ENCODE data around the gene DNA2.
"Not testable (repeated sequence)": the region's sequence is repeated elsewhere in the genome, so short reads cannot be mapped to it uniquely, and the experiment has no call there.

Gene DNA2

DNA sequence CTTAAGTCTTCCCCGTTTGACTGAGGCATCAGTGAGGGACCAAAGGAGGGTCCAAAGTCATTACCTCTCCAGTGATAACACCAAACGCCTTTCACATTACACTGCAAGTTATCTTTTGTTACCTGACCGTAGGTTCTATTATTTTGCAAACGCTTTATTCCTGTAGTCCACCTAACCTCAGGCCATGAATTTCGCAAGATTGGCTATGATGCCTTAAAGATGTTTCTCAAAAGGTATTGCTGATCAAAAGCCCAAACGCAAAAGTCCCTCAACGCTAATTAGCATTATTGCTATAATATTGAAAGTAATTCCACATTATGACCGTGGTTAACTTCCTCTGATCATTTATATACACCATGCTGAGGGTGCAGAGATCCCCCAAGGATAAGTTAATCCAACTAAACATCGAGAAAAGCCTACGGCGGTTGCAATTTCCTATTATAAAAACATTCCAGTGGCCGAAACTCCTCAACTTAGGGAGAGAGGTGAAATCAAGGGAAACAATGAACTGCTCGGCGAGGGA, 649 bp downstream of the DNA2 start:
- DNase-seq (ENCODE audit: low read depth) = no peak
- TF ChIP-seq, protein P1, sequence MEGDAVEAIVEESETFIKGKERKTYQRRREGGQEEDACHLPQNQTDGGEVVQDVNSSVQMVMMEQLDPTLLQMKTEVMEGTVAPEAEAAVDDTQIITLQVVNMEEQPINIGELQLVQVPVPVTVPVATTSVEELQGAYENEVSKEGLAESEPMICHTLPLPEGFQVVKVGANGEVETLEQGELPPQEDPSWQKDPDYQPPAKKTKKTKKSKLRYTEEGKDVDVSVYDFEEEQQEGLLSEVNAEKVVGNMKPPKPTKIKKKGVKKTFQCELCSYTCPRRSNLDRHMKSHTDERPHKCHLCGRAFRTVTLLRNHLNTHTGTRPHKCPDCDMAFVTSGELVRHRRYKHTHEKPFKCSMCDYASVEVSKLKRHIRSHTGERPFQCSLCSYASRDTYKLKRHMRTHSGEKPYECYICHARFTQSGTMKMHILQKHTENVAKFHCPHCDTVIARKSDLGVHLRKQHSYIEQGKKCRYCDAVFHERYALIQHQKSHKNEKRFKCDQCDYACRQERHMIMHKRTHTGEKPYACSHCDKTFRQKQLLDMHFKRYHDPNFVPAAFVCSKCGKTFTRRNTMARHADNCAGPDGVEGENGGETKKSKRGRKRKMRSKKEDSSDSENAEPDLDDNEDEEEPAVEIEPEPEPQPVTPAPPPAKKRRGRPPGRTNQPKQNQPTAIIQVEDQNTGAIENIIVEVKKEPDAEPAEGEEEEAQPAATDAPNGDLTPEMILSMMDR (conservative IDR thresholded peaks at IDR 0.05; ENCODE audit: low read depth, low read length) = no peak
- H3K4me3 ChIP-seq (ENCODE audit: low read length) = peak overlapping the region; percentile 91

DNA sequence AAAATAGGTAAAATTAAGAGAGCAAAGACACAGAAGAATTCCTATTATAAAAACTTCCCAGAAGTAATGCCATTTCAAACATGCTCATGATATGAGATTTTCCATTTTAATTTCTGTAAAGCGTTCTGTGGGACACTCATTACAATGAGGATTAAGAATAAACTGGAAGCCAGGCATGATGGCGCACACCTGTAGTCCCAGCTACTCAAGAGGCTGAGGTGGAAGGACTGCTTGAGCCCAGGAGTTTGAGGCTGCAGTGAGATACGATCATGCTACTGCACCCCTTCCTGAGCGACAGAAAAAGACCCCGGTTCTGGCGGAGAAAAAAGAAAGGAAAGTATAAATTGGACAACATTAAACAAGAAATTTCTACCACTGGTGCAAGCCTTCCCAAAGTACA, 1.5 kb downstream of the DNA2 start:
- DNase-seq (ENCODE audit: low read depth) = no peak
- H3K4me3 ChIP-seq (ENCODE audit: low read length) = peak overlapping the region; percentile 91
- TF ChIP-seq, protein P1 (conservative IDR thresholded peaks at IDR 0.05; ENCODE audit: low read depth, low read length) = no peak

DNA sequence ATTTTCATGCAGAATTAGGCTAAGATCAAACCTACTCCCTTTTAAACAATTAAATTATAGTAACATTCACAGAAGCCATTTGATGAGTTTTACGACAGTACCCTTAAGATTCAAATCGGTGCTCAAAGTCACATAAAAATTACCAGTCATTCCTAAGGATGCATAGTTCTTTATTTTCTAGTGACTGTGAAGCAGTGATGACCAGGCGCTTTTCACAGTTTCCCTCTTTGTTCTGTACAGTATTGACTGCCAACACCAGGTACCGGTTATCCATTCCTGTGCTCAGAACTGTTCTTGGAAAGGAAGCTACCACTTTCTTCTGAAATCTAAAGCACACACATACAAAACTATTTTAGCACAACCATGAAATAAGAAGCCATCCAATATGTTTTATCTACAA, 1.9 kb downstream of the DNA2 start:
- no peak for DNase-seq (ENCODE audit: low read depth)
- TF ChIP-seq, protein P1 (conservative IDR thresholded peaks at IDR 0.05; ENCODE audit: low read depth, low read length) = no peak
- H3K4me3 ChIP-seq (ENCODE audit: low read length) = no peak overlapping the region

DNA sequence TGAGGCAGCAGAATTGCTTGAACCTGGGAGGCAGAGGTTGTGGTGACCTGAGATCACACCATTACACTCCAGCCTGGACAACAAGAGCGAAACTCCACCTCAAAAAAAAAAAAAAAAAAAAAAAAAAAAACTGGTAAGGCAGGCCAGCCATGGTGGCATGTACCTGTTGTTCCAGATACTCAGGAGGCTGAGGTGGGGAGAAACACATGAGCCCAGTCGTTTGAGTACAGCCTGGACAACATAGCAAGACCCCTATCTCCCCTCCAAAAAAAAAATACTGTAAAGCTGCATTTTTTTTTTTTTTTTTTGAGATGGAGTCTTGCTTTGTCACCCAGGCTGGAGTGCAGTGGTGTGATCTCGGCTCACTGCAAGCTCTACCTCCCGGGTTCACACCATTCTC, 7.0 kb downstream of the DNA2 start:
- not testable (repeated sequence) for H3K4me3 ChIP-seq (ENCODE audit: low read length); DNase-seq (ENCODE audit: low read depth)

DNA sequence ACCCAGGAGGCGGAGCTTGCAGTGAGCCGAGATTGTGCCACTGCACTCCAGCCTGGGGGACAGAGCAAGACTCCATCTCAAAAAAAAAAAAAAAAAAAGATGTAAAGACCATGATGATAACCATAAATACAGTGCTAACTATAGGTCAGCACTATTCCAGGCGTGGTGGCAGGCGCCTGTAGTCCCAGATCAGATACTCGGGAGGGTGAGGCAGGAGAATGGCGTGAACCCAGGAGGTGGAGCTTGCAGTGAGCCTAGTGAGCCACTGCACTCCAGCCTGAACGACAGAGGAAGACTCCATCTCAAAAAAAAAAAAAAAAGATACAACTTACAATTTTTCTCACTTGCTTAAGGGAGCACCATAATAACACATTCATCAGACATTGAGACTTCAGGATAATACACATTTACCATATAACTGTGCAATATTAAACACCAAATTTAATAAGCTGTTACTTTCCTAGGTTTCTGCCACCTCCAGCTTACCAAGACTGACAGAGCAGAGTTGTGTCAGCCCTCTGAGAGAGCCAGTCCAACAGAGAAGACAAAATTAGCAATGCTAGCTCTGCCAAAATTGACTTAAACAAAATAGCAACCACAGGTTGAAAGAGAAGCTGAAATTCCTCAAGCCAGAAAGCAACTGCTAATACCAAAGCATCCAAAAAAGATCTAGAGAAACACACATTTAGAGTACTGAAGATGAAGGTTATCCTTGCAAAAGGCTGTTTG, 8.2 kb downstream of the DNA2 start:
- no peak for DNase-seq (ENCODE audit: low read depth)
- no peak overlapping the region for H3K4me3 ChIP-seq (ENCODE audit: low read length)
- TF ChIP-seq, protein P1 (conservative IDR thresholded peaks at IDR 0.05; ENCODE audit: low read depth, low read length) = no peak

DNA sequence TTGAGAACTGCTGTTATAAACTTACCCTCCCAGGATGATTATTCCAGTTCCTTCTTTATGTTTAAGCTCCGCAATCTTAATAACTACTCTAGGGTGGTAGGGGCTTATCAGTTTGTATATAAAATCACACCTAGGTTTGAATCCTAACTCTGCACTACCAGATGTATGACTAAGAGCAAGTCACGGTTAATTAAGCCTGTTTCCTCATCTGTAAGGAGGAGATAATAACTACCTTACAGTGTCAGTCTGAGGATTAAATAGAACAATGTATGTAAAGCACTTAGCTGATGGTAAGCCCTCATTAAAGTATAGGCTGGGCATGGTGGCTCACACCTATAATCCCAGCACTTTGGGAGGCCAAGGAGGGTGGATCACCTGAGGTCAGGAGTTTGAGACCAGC, 9.2 kb downstream of the DNA2 start:
- no peak overlapping the region for H3K4me3 ChIP-seq (ENCODE audit: low read length)
- TF ChIP-seq, protein P1 (conservative IDR thresholded peaks at IDR 0.05; ENCODE audit: low read depth, low read length) = no peak
- no peak for DNase-seq (ENCODE audit: low read depth)

DNA sequence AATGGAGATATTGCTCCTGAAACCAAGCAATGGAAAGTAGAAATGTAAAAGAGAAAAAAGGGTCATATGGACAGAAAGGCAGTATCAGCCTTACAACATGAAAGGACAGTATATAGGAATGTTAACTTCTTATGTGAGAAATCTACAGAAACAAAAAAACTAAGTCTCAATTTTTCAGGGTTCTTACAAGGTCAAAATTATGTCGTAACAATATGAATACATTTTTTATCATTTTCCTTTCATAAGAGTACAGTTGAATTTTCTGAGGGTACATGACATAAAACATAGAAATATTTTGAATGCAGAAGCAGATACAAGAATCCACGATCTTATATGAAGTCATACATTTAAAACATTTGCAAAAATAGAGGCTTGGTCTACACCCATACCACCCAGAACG, 10.7 kb downstream of the DNA2 start:
- H3K4me3 ChIP-seq (ENCODE audit: low read length) = no peak overlapping the region
- no peak for DNase-seq (ENCODE audit: low read depth)
- TF ChIP-seq, protein P1 (conservative IDR thresholded peaks at IDR 0.05; ENCODE audit: low read depth, low read length) = no peak

DNA sequence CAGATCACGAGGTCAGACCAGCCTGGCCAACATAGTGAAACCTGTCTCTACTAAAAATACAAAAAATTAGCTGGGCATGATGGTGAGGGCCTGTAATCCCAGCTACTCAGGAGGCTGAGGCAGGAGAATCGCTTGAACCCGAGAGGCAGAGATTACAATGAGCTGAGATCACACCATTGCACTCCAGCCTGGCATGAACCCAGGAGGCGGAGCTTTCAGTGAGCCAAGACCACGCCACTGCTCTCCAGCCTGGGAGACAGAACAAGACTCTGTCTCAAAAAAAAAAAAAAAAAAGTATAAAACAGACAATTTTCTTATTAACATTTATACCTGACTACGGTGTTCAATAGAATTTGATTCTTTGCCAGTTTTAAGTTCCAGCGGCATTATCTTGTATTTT, 22.1 kb downstream of the DNA2 start:
- not testable (repeated sequence) for H3K4me3 ChIP-seq (ENCODE audit: low read length)
- peak; percentile 8 for DNase-seq (ENCODE audit: low read depth)
